HUES64 (cell line): ENCODE results near the gene RNF126.
"Not testable (repeated sequence)": the region's sequence is repeated elsewhere in the genome, so short reads cannot be mapped to it uniquely, and the experiment has no call there.

ENCODE experiments used
- H3K27ac ChIP-seq: 2 replicates; pipeline ENCODE4 v1.7.0; 2013; ENCODE audit warnings: low read depth, low read length, inconsistent platforms
- H3K27me3 ChIP-seq: 2 replicates; pipeline ENCODE4 v1.6.1; 2013; ENCODE audit warnings: mild to moderate bottlenecking, low read length; ENCODE audit not compliant: insufficient read depth
- H3K36me3 ChIP-seq: 2 replicates; pipeline ENCODE4 v1.6.1; 2013; ENCODE audit warnings: mild to moderate bottlenecking, low read length; ENCODE audit not compliant: insufficient read depth
- H3K4me1 ChIP-seq: 2 replicates; pipeline ENCODE4 v1.6.1; 2013; ENCODE audit warnings: mild to moderate bottlenecking, low read length, moderate library complexity; ENCODE audit not compliant: insufficient read depth
- H3K4me3 ChIP-seq: 2 replicates; pipeline ENCODE4 v1.5.1; 2013; ENCODE audit warnings: mild to moderate bottlenecking, low read length, moderate library complexity
- H3K9ac ChIP-seq: 2 replicates; pipeline ENCODE4 v1.6.1; 2013; ENCODE audit warnings: mild to moderate bottlenecking, low read depth, low read length
- H3K9me3 ChIP-seq: 2 replicates; pipeline ENCODE4 v1.6.1; 2013; ENCODE audit warnings: low read depth, low read length; ENCODE audit not compliant: insufficient read depth
- WGBS: fragments of 150-250, 120-280 bp; methylation state at CpG from one replicate; pipeline ENCODE4 v1.1.7; 2013; ENCODE audit warnings: missing lambda C conversion rate; 5-methylcytosine and 5-hydroxymethylcytosine counted together

Gene RNF126

DNA sequence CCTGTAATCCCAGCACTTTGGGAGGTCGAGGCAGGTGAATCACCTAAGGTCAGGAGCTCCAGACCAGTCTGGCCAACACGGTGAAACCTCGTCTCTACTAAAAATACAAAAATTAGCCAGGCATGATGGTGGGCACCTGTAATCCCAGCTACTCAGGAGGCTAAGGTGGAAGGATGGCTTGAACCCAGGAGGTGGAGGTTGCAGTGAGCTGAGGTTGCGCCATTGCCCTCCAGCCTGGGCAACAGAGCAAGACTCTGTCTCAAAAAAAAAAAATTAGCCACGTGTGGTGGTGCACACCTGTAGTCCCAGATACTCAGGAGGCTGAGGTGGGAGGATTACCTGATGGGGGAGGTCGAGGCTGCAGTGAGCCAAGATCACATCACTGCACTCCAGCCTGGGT is 39.8 kb upstream of the RNF126 start:
- H3K4me1 ChIP-seq, H3K9ac ChIP-seq, H3K27me3 ChIP-seq, H3K9me3 ChIP-seq, H3K36me3 ChIP-seq, H3K27ac ChIP-seq: not testable (repeated sequence)
- WGBS = 92% methylated on average over 6 of the region's 6 CpGs
- peak overlapping the region; percentile 48; the same call in 1 of the 2 replicates for H3K4me3 ChIP-seq

DNA sequence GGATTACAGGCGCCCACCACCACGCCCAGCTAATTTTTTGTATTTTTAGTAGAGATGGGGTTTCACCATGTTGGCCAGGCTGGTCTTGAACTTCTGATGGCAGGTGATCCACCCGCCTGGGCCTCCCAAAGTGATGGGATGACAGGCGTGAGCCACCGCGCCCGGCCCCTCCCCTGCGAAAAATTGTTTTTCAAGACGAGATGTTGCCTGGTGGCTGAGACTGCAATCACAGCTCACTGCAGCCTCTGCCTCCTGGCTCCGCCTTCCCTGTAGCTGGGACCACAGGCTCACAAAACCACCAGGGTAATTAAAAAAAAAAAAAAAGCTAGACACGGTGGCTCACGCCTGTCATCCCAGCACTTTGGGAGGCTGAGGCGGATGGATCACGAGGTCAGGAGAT is 36.9 kb upstream of the RNF126 start:
- H3K27ac ChIP-seq, H3K9ac ChIP-seq, H3K9me3 ChIP-seq, H3K4me3 ChIP-seq, H3K36me3 ChIP-seq, H3K4me1 ChIP-seq, H3K27me3 ChIP-seq: not testable (repeated sequence)
- 86% methylated on average over 10 of the region's 14 CpGs for WGBS

DNA sequence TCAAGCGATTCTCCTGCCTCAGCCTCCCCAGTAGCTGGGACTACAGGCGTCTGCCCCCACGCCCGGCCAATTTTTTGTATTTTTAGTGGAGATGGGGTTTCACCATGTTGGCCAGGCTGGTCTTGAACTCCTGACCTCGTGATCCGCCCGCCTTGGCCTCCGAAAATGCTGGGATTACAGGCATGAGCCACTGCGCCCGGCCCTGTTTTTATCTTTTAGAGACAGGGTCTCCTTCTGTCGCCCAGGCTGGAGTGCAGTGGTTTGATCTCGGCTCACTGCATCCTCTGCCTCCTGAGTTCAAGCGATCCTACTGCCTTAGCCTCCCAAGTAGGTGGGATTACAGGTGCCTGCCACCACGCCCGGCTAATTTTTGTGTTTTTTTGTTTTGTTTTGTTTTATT is 35.5 kb upstream of the RNF126 start:
- H3K36me3 ChIP-seq, H3K4me1 ChIP-seq, H3K9me3 ChIP-seq, H3K27me3 ChIP-seq, H3K4me3 ChIP-seq, H3K9ac ChIP-seq, H3K27ac ChIP-seq: not testable (repeated sequence)
- WGBS = 94% methylated on average over 15 of the region's 15 CpGs

DNA sequence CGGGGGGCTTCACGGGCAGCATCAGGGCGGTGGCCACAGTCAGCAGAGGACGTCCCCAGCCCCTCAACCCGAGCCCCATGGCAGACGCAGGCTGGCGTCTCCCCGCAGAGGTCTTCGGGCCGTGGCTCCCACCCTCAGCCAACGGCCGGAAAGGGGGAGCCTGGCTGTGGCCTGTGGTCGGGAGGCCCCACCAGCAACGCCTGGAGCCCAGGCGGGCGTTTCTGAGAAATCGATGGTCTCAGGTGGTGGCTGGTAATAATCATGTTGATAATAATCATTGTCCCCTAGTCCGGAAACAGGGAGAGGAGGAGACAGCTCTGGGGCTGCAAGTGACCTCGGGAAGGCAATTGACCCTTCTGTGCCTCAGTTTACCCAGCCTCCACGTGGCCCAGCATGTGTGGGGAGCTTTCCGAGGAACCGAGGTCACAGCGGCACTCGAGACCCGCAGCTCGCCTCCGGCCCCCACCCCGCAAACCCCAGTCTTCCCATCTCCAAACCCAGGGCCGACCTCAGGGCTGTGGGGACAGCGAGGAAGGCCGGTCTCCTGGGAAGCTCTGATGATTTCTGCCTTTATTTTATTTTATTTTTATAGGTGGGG is 32.4 kb upstream of the RNF126 start, which contains the start of gene PRSS57:
Gene PRSS57, minus strand, starts transcription at position 101 of the 598 bp plus-strand sequence. Its CDS starts 22 bp downstream, at position 79.
- no peak within 1 kb of the TSS for H3K4me3 ChIP-seq

DNA sequence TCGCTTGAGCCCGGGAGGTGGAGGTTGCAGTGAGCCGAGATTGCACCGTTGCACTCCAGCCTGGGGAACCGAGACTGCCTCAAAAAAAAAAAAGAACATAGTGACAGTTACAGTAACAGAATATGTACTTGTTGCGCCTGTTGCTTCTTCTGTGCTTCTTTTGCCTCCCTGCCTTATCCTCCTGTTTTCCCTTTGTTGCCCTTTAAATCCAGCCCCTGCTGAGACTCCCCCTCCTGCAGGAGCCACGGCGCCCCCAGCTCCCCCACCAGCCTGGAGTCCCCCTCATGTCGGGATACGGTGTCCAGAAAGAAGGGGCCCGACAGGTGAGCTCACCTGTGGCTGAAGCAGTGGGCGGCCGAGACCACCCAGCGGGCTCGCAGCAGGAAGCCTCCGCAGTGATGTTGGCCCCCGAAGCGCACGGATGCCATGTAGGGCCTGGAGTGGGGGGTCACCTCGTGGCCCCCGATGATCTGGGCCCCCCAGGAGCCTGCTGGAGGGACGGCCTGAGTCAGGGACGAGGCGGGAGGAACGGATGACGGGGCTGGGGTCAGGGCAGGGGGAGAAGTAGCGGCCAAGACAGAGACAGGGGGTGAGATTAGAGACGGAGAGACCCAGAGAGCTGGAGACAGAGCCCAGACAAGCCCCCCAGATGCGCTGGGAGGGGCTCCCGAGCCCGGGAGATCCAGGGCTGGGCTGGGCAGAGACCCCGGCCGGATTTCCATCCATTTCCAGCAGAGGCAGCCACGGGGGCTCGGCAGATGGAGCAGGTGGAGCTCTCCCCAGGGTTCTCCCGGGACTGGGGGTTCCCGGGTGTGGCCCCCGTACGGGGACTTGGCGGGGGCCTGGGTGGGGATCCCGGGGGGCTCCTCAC is 31.7 kb upstream of the RNF126 start:
- Histone ChIP-seq H3K27me3 (no peaks in the 10 kb centered on the region), H3K36me3 (no peaks in the 10 kb centered on the region), H3K4me1 (no peaks in the 10 kb centered on the region), H3K27ac (no peak overlapping the region), H3K9ac (no peak overlapping the region), H3K9me3 (no peaks in the 10 kb centered on the region), H3K4me3 (no peak overlapping the region)
- WGBS = 82% methylated on average over 41 of the region's 41 CpGs

More for the DNA sequence above, 32.4 kb upstream of the RNF126 start, which contains the start of gene PRSS57:
- Histone ChIP-seq H3K9ac (no peak within 1 kb of the TSS), H3K27ac (no peak within 1 kb of the TSS), H3K9me3 (no peaks in the 10 kb centered on the region), H3K27me3 (no peaks in the 10 kb centered on the region), H3K36me3 (no peaks in the 10 kb centered on the region), H3K4me1 (no peaks in the 10 kb centered on the region)
- 92% methylated on average over 31 of the region's 31 CpGs for WGBS

DNA sequence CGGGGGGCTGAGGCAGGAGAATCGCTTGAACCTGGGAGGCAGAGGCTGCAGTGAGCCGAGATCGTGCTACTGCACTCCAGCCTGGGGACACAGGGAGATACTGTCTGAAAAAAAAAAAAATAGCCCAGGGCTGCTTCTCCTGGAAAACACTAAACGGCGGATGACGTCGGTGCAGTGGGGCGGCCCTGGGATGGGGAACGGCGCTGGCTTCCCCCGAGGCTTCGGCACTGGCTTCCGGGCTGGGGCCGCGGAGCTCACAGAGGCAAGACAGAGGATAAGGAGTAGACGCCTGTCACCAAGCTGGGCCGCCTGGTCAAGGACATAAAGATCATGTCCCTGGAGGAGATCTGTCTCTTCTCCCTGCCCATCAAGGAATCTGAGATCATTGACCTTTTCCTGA is 27.2 kb upstream of the RNF126 start:
- no peaks in the 10 kb centered on the region for H3K27me3 ChIP-seq
- H3K4me3 ChIP-seq = no peak overlapping the region
- H3K9ac ChIP-seq = no peak overlapping the region
- no peaks in the 10 kb centered on the region for H3K36me3 ChIP-seq
- no peaks in the 10 kb centered on the region for H3K9me3 ChIP-seq
- no peaks in the 10 kb centered on the region for H3K4me1 ChIP-seq
- 78% methylated on average over 18 of the region's 18 CpGs for WGBS
- no peak overlapping the region for H3K27ac ChIP-seq

DNA sequence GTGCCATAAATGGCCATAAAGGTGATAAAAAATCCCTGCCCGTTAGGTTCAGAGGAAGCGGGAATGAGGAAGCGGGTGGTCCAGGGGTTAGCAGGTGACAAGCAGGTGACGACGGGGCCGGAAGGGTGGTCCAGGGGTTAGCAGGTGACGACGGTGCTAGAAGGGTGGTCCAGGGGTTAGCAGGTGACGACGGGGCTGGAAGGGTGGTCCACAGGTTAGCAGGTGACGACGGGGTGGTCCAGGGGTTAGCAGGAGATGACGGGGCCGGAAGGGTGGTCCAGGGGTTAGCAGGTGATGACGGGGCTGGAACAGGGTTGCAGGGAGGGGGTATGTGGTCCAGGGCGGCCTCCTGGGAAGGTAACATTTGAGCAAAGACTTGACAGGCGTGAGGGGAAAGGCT is 26.0 kb upstream of the RNF126 start:
- 95% methylated on average over 17 of the region's 17 CpGs for WGBS
- H3K4me3 ChIP-seq = no peak overlapping the region
- H3K9ac ChIP-seq = no peak overlapping the region
- H3K4me1 ChIP-seq = no peaks in the 10 kb centered on the region
- no peaks in the 10 kb centered on the region for H3K9me3 ChIP-seq
- H3K27ac ChIP-seq = no peak overlapping the region
- H3K27me3 ChIP-seq = no peaks in the 10 kb centered on the region
- no peaks in the 10 kb centered on the region for H3K36me3 ChIP-seq

DNA sequence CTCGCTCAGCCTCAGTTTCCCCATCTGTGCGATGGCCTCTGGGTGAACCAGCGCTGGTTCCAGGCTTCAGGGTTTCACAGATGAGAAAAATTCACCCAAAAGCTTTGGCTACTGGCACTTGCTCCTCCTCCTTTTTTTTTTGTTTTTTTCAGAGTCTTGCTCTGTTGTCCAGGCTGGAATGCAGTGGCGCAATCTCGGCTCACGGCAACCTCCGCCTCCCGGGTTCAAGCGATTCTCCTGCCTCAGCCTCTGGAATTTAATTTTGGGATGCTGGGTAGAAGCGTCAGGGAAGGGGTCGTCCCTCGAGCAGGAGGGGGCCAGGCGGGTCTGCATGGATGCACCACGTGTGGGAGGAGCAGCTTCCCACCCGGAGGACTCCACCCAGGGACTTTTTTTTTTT is 25.2 kb upstream of the RNF126 start:
- no peak overlapping the region for H3K9ac ChIP-seq
- H3K4me3 ChIP-seq = no peak overlapping the region
- H3K27ac ChIP-seq = no peak overlapping the region
- no peaks in the 10 kb centered on the region for H3K9me3 ChIP-seq
- H3K4me1 ChIP-seq = no peaks in the 10 kb centered on the region
- H3K27me3 ChIP-seq = no peaks in the 10 kb centered on the region
- H3K36me3 ChIP-seq = no peaks in the 10 kb centered on the region
- 91% methylated on average over 15 of the region's 15 CpGs for WGBS

DNA sequence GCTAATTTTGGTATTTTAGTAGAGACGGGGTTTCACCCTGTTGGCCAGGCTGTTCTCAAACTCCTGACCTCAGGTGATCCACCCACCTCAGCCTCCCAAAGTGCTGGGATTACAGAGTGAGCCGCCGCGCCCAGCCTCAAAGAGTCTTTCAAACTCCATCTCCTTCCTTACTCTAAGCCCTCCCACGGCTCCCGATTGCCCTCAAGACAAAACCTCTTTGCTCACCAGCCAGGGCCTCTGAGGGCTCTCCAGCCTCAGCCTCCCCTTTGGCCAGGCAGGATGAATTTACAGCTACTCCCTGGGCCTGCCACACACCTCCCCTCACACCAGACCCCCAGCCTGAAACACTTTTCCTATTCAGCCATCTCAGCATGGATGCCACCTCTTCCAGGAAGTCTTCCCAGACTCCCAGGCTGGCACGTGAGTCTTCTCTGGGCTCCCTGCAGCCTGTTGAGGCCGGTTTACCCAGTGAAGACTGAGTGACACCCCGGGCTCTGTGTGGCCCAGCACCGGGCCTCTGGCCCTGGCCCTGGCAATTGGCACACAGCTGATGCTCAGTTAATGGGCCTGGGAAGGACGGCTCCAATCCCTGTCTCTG is 24.7 kb upstream of the RNF126 start:
- no peak overlapping the region for H3K9ac ChIP-seq
- H3K36me3 ChIP-seq = no peaks in the 10 kb centered on the region
- no peaks in the 10 kb centered on the region for H3K27me3 ChIP-seq
- no peak overlapping the region for H3K4me3 ChIP-seq
- WGBS = 87% methylated on average over 11 of the region's 11 CpGs
- no peak overlapping the region for H3K27ac ChIP-seq
- no peaks in the 10 kb centered on the region for H3K4me1 ChIP-seq
- H3K9me3 ChIP-seq = no peaks in the 10 kb centered on the region

DNA sequence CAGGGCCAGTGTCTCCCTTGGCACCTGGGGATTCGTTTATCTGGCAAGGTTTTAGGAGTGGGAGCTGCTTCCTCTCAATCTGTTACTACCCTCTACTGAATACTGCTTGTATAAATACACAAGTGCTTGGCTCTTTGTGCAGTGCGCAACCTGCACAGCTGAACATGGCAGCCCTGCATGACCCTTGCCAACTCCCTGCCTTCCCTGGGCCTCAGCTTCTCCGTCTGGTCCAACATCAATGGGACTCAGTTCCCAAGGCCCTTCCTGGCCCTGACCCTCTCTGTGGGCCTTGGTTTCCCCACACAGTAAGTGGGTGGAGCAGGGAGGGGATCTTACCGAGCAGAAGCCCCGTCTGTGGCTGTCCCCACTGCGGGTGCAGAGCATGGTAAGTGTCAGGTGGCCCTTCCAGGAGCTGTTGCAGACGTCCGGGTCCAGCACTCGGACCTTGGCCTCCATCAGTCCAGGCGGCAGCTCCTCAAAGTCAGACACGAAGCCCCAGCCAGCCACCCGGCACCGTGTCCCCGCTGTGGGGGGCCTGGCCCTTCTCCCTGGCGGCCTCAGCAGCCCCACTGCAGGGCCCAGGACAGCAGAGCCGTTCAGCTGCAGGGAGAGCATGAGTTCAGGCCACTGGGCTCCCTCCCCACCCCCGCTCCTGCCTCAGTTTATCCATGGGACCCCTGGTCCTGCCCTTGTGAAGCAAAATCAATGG is 23.7 kb upstream of the RNF126 start:
- no peaks in the 10 kb centered on the region for H3K9me3 ChIP-seq
- no peak overlapping the region for H3K27ac ChIP-seq
- no peak overlapping the region for H3K9ac ChIP-seq
- H3K36me3 ChIP-seq = no peaks in the 10 kb centered on the region
- no peak overlapping the region for H3K4me3 ChIP-seq
- WGBS = 85% methylated on average over 17 of the region's 17 CpGs
- H3K27me3 ChIP-seq = no peaks in the 10 kb centered on the region
- no peaks in the 10 kb centered on the region for H3K4me1 ChIP-seq

DNA sequence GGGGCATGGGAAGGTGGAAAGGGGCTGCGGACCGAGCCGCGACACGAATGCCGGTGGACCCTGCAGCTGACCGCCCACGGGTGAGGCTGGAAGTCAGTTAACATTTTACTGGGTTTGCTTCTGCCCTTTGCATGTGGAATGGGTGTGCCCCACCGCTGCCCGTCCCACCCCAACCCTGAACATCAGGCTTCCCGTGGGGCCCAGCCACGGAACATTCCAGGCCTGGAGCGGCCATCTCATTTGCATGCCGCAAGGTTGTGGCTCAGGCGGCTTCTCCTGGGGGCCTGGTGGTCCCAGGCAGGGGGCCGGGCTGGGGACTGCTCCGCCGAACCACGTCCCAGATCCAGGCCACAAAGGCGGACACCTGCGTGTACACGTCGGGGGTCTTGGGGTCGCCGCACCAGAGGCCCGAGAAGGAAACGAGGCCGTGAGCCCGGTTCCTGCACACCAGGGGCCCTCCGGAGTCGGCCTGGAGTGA is 22.5 kb upstream of the RNF126 start:
- H3K27me3 ChIP-seq = no peaks in the 10 kb centered on the region
- 87% methylated on average over 31 of the region's 31 CpGs for WGBS
- no peak overlapping the region for H3K4me3 ChIP-seq
- H3K27ac ChIP-seq = no peak overlapping the region
- H3K36me3 ChIP-seq = no peaks in the 10 kb centered on the region
- no peak overlapping the region for H3K9ac ChIP-seq
- H3K9me3 ChIP-seq = no peaks in the 10 kb centered on the region
- no peaks in the 10 kb centered on the region for H3K4me1 ChIP-seq
